IPS-15b (cell line): Measurements from ENCODE around the gene AKT1.
A peak's percentile ranks its signal among the peaks of the same experiment; 100 is the strongest.
"Not testable (repeated sequence)": the region's sequence is repeated elsewhere in the genome, so short reads cannot be mapped to it uniquely, and the experiment has no call there.

Source experiments
- H3K27me3 ChIP-seq: one replicate; pipeline ENCODE4 v1.6.1; 2013; ENCODE audit warnings: low read length; ENCODE audit not compliant: control insufficient read depth, insufficient read depth
- H3K36me3 ChIP-seq: one replicate; pipeline ENCODE4 v1.6.1; 2013; ENCODE audit warnings: low read length; ENCODE audit not compliant: control insufficient read depth, insufficient read depth
- H3K4me1 ChIP-seq: one replicate; pipeline ENCODE4 v1.6.1; 2013; ENCODE audit warnings: mild to moderate bottlenecking, low read length; ENCODE audit not compliant: control insufficient read depth, insufficient read depth
- H3K4me3 ChIP-seq: one replicate; pipeline ENCODE4 v1.5.1; 2013; ENCODE audit warnings: low read depth, low read length
- H3K9ac ChIP-seq: one replicate; pipeline ENCODE4 v1.6.1; 2013; ENCODE audit warnings: low read depth, mild to moderate bottlenecking, low read length
- H3K9me3 ChIP-seq: one replicate; pipeline ENCODE4 v1.6.1; 2013; ENCODE audit warnings: mild to moderate bottlenecking, low read length; ENCODE audit not compliant: control insufficient read depth, insufficient read depth

Gene AKT1

DNA sequence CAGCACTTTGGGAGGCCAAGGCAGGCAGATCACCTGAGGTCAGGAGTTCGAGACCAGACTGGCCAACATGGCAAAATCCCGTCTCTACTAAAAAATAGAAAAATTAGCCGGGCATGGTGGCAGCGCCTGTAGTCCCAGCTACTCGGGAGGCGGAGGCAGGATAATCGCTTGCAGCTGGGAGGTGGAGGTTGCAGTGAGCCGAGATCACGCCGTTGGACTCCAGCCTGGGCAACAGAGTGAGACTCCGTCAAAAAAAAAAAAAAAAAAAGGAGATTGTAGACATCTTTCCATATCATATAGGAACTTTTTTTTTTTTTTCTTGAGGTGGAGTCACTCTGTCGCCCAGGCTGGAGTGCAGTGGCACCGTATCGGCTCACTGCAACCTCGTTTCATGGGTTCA, 19.2 kb upstream of the AKT1 start:
- H3K36me3 ChIP-seq, H3K4me1 ChIP-seq, H3K9ac ChIP-seq, H3K9me3 ChIP-seq: not testable (repeated sequence)
- Histone ChIP-seq H3K4me3 (peak overlapping the region; percentile 93), H3K27me3 (peaks cover 11% of the 10 kb centered on the region)

GRCh38 chr14:104813286-104813685, 17.7 kb upstream of the AKT1 start:
- H3K4me3 ChIP-seq: no peak overlapping the region
- no peak overlapping the region for H3K9ac ChIP-seq
- no peaks in the 10 kb centered on the region for H3K9me3 ChIP-seq
- no peaks in the 10 kb centered on the region for H3K36me3 ChIP-seq
- H3K27me3 ChIP-seq: peaks cover 11% of the 10 kb centered on the region
- peaks cover 2% of the 10 kb centered on the region for H3K4me1 ChIP-seq

- Histone ChIP-seq H3K27me3 (peaks cover 3% of the 10 kb centered on the region), H3K9me3 (no peaks in the 10 kb centered on the region), H3K4me1 (no peaks in the 10 kb centered on the region), H3K4me3 (no peak overlapping the region), H3K9ac (no peak overlapping the region), H3K36me3 (peaks cover 3% of the 10 kb centered on the region)
Measured at GRCh38 chr14:104810316-104810715, 14.8 kb upstream of the AKT1 start.

GRCh38 chr14:104808456-104808855, 12.9 kb upstream of the AKT1 start:
- H3K9ac ChIP-seq: no peak overlapping the region
- H3K4me1 ChIP-seq: no peaks in the 10 kb centered on the region
- no peaks in the 10 kb centered on the region for H3K9me3 ChIP-seq
- H3K36me3 ChIP-seq: peaks cover 4% of the 10 kb centered on the region
- H3K27me3 ChIP-seq: peaks cover 3% of the 10 kb centered on the region
- no peak overlapping the region for H3K4me3 ChIP-seq

DNA sequence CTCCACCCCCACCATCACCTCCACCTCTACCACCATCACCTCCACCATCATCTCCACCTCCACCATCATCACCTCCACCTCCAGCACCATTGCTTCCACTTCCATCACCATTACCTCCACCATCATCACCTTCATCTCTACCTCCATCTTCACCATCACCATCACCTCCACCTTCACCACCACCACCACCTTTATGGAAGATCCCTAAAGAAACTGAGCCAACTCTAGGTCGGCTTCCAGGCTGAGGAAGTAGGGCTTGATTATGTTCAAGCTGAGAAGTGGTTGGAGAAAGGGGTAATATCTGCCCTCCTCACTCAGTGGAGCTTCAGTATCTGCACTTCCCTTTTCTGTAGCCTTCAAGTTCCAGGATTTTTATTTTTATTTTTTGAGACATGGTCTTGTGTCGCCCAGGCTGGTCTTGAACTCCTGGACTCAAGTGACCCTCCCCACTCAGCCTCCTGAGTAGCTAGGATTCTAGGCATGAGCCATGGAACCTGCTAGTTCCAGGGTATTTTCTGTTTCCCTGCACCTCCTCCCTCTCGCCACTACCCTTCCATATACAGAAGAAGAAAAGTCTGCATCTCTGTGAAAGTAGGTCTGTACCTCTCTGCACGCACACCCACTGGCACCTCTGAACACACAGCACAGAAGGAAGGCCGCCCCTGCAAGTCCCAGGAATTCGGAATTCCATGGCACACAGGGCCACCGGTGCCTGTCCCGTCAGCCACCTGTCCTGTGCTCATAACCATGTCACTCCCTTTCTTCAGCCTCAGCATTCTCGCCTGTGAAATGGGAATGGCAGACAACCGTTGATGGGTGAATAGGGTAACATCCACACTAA, 11.3 kb upstream of the AKT1 start:
- Histone ChIP-seq H3K9ac (no peak overlapping the region), H3K36me3 (peaks cover 8% of the 10 kb centered on the region), H3K4me3 (no peak overlapping the region), H3K27me3 (peaks cover 7% of the 10 kb centered on the region), H3K9me3 (no peaks in the 10 kb centered on the region), H3K4me1 (no peaks in the 10 kb centered on the region)

GRCh38 chr14:104805941-104806624, 10.5 kb upstream of the AKT1 start:
- Histone ChIP-seq H3K4me3 (no peak overlapping the region), H3K36me3 (peaks cover 8% of the 10 kb centered on the region), H3K27me3 (peaks cover 14% of the 10 kb centered on the region), H3K9ac (no peak overlapping the region), H3K4me1 (no peaks in the 10 kb centered on the region), H3K9me3 (no peaks in the 10 kb centered on the region)

DNA sequence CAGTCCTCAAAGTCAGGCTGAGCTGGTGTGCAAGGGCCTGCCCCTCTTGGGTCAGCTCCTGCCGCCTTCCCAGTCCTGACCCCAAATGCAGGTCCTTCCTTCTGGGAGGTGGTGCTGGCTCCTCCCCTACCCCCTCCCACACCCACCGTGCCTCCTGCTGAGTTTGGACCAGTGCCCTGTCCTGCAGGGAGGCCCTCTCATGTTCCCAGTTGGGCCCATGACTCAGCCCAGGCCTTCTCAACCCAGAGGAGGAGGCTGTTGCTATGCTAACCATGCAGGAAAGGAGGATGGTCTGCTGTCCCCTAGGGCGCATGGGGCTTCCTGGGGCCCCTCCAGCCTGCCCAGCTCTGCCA, 9.8 kb upstream of the AKT1 start:
- Histone ChIP-seq H3K27me3 (peaks cover 14% of the 10 kb centered on the region), H3K4me3 (no peak overlapping the region), H3K9ac (no peak overlapping the region), H3K9me3 (no peaks in the 10 kb centered on the region), H3K4me1 (no peaks in the 10 kb centered on the region), H3K36me3 (peaks cover 8% of the 10 kb centered on the region)

- H3K9me3 ChIP-seq: no peaks in the 10 kb centered on the region
- no peaks in the 10 kb centered on the region for H3K4me1 ChIP-seq
- H3K9ac ChIP-seq: no peak overlapping the region
Measured at GRCh38 chr14:104804481-104805325, 9.2 kb upstream of the AKT1 start.

GRCh38 chr14:104803912-104804410, 8.4 kb upstream of the AKT1 start:
- Histone ChIP-seq H3K27me3 (peaks cover 20% of the 10 kb centered on the region), H3K9me3 (no peaks in the 10 kb centered on the region), H3K4me1 (peaks cover 4% of the 10 kb centered on the region), H3K4me3 (no peak overlapping the region), H3K9ac (no peak overlapping the region), H3K36me3 (peaks cover 8% of the 10 kb centered on the region)

More at GRCh38 chr14:104804481-104805325, 9.2 kb upstream of the AKT1 start:
- Histone ChIP-seq H3K4me3 (no peak overlapping the region), H3K36me3 (peaks cover 8% of the 10 kb centered on the region), H3K27me3 (peaks cover 14% of the 10 kb centered on the region)

DNA sequence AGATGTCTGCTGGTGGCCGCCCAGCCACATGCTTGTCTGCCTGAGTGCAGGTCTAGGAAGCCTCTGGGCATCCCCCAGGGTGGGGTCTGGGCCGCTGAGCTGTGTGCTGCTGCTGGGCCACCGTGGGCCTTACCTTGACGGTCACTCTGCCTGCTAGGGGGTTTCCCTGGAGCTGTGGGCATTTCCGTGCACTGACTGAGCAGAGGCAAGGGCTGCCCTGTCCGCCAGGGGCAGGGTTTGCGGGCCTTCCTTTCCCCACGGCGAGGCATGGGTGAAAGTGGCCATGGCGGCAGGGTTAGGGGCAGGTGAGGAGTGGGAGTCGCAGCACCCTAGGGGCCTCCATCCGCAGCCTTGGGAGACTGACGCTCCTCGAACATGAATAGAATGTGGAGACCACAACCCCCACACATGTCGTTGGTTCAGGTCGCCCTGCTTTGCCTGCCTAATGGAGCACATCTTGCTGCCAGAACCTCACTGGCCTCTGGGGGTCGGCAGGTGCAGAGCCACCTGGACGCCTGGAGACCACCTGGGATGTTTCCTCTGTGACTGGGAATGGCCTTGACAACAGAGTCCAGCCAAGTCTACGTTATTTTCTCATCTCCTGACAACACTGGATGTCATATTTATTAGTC, 7.8 kb upstream of the AKT1 start:
- Histone ChIP-seq H3K4me1 (peaks cover 4% of the 10 kb centered on the region), H3K4me3 (no peak overlapping the region), H3K9me3 (no peaks in the 10 kb centered on the region), H3K27me3 (peaks cover 25% of the 10 kb centered on the region), H3K36me3 (peaks cover 8% of the 10 kb centered on the region), H3K9ac (no peak overlapping the region)
